Lower leg skin (tissue), 3 donors: ENCODE results near the gene NLN.

Experiments used
- POLR2A ChIP-seq, 2 donors: fragments of 450-650 bp; IDR thresholded peaks; one replicate each; pipeline ENCODE4 v1.6.1; 2016 to 2017; ENCODE audit warnings: antibody characterized with exemption in 2 of 2, mild to moderate bottlenecking in 1 of 2, moderate library complexity in 1 of 2
- TF ChIP-seq, protein P1 (sequence below), 3 donors: fragments of 450-650 bp; IDR thresholded peaks; one replicate each; pipeline ENCODE4 v1.5.1; 2016; ENCODE audit warnings: antibody characterized with exemption in 3 of 3, mild to moderate bottlenecking in 3 of 3, moderate library complexity in 2 of 3

DNA sequence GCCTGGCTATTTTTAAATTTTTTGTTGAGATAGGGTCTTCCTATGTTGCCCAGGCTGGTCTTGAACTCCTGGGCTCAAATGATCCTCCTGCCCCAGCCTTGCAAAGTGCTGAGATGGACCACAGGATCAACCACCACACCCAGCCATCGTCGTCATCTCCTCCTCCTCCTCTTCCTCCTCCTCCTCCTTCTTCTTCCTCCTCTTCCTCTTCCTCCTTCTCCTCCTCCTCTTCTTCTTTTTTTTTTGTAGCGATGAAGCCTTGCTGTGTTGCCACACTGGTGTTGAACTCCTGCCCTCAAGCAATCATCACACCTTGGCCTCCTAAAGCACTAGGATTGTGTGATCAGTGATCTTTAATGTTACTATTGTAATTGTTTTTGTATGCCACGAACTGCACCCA, 155.0 kb downstream of the NLN start:
- TF ChIP-seq, protein P1, sequence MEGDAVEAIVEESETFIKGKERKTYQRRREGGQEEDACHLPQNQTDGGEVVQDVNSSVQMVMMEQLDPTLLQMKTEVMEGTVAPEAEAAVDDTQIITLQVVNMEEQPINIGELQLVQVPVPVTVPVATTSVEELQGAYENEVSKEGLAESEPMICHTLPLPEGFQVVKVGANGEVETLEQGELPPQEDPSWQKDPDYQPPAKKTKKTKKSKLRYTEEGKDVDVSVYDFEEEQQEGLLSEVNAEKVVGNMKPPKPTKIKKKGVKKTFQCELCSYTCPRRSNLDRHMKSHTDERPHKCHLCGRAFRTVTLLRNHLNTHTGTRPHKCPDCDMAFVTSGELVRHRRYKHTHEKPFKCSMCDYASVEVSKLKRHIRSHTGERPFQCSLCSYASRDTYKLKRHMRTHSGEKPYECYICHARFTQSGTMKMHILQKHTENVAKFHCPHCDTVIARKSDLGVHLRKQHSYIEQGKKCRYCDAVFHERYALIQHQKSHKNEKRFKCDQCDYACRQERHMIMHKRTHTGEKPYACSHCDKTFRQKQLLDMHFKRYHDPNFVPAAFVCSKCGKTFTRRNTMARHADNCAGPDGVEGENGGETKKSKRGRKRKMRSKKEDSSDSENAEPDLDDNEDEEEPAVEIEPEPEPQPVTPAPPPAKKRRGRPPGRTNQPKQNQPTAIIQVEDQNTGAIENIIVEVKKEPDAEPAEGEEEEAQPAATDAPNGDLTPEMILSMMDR (IDR thresholded peaks at IDR 0.05), result no peak
- no peak for TF ChIP-seq POLR2A (IDR thresholded peaks at IDR 0.05)
